ENCODE results near the gene LEF1.

DNA sequence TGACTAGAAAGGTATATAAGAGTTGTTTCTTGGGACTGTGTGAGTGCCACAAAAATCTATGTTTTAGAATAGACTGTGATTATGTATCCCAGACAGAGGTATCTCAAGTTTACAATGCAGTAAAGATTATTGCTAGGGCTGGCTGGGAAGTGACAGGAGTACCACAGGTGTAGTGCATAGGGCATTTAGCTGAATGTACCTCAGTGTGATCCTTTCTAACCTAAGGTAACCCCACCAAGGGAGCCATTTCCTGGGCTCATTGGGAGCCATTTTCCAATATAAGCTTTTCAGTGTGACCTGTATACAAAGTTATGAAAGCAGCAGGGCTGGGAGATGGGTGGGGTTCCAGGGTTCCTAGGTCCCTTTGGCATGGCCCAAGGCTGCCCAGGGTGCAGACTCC is 6.1 kb upstream of the LEF1 start:
- TF ChIP-seq, protein P1, sequence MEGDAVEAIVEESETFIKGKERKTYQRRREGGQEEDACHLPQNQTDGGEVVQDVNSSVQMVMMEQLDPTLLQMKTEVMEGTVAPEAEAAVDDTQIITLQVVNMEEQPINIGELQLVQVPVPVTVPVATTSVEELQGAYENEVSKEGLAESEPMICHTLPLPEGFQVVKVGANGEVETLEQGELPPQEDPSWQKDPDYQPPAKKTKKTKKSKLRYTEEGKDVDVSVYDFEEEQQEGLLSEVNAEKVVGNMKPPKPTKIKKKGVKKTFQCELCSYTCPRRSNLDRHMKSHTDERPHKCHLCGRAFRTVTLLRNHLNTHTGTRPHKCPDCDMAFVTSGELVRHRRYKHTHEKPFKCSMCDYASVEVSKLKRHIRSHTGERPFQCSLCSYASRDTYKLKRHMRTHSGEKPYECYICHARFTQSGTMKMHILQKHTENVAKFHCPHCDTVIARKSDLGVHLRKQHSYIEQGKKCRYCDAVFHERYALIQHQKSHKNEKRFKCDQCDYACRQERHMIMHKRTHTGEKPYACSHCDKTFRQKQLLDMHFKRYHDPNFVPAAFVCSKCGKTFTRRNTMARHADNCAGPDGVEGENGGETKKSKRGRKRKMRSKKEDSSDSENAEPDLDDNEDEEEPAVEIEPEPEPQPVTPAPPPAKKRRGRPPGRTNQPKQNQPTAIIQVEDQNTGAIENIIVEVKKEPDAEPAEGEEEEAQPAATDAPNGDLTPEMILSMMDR (IDR thresholded peaks at IDR 0.05; ENCODE audit: extremely low read depth in 1 of 2, insufficient read depth in 1 of 2, low read depth in 1 of 2, low read length in 2 of 2): no peak
- TF ChIP-seq POLR2A (IDR thresholded peaks at IDR 0.05; ENCODE audit: low read depth, low read length): no peak
- no peak for TF ChIP-seq EZH2 (IDR thresholded peaks at IDR 0.05; ENCODE audit: borderline replicate concordance, low read depth, low read length, severe bottlenecking)
- no peak for TF ChIP-seq POLR2AphosphoS5 (IDR thresholded peaks at IDR 0.05; ENCODE audit: insufficient read depth, low read depth, low read length)
- no peak for TF ChIP-seq MYC (IDR thresholded peaks at IDR 0.05; ENCODE audit: low read depth, low read length)
- TF ChIP-seq, protein P2, sequence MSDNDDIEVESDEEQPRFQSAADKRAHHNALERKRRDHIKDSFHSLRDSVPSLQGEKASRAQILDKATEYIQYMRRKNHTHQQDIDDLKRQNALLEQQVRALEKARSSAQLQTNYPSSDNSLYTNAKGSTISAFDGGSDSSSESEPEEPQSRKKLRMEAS (IDR thresholded peaks at IDR 0.05; ENCODE audit: insufficient read depth, insufficient read length): no peak

All from endothelial cell of umbilical vein (primary cell).